ENCODE measurements around the gene FCN3. TPM values are rescaled to one million over a fixed set of nuclear protein-coding genes. Genes with fewer than 3 reads are reported as not detected.

FCN3 gene
- total RNA-seq, 6 experiments from 2014 or later, result not detected

- Mint-ChIP-seq H3K9me3 (no peaks in the 10 kb centered on the region), H3K36me3 (ENCODE audit: low read depth) (no peaks in the 10 kb centered on the region), H3K27me3 (ENCODE audit: insufficient read depth) (peaks cover 5% of the 10 kb centered on the region), H3K4me3 (no peak overlapping the region), H3K27ac (no peak overlapping the region), H3K4me1 (ENCODE audit: low read depth) (no peaks in the 10 kb centered on the region)
- no peak for TF ChIP-seq CTCF (IDR thresholded peaks at IDR 0.05)
- DNase-seq, result no peak
Observed at GRCh38 chr1:27383661-27384060, 9.0 kb upstream of the FCN3 start.

GRCh38 chr1:27383039-27383605, 8.5 kb upstream of the FCN3 start, which contains the start of gene CD164L2:
CD164L2 (minus strand) TSS chr1:27383333; CDS start chr1:27383239, 94 bp downstream.
- Mint-ChIP-seq H3K27me3 (ENCODE audit: insufficient read depth) (peaks cover 5% of the 10 kb centered on the region), H3K4me1 (ENCODE audit: low read depth) (no peaks in the 10 kb centered on the region), H3K9me3 (no peaks in the 10 kb centered on the region), H3K4me3 (no peak within 1 kb of the TSS), H3K36me3 (ENCODE audit: low read depth) (no peaks in the 10 kb centered on the region), H3K27ac (no peak within 1 kb of the TSS)
- no peak for TF ChIP-seq CTCF (IDR thresholded peaks at IDR 0.05)
- DNase-seq, result no peak

- Mint-ChIP-seq H3K27ac (no peak overlapping the region), H3K27me3 (ENCODE audit: insufficient read depth) (peaks cover 5% of the 10 kb centered on the region), H3K4me1 (ENCODE audit: low read depth) (no peaks in the 10 kb centered on the region), H3K4me3 (no peak overlapping the region), H3K9me3 (no peaks in the 10 kb centered on the region), H3K36me3 (ENCODE audit: low read depth) (no peaks in the 10 kb centered on the region)
- DNase-seq, result no peak
- TF ChIP-seq CTCF (IDR thresholded peaks at IDR 0.05), result no peak
Observed at GRCh38 chr1:27381969-27382762, 7.5 kb upstream of the FCN3 start.

GRCh38 chr1:27380766-27381733, 6.4 kb upstream of the FCN3 start:
- TF ChIP-seq CTCF (IDR thresholded peaks at IDR 0.05), result no peak
- no peaks in the 10 kb centered on the region for H3K9me3 Mint-ChIP-seq
- H3K27ac Mint-ChIP-seq, result no peak overlapping the region
- no peaks in the 10 kb centered on the region for H3K4me1 Mint-ChIP-seq (ENCODE audit: low read depth)
- H3K27me3 Mint-ChIP-seq (ENCODE audit: insufficient read depth), result peaks cover 9% of the 10 kb centered on the region
- H3K36me3 Mint-ChIP-seq (ENCODE audit: low read depth), result no peaks in the 10 kb centered on the region
- no peak overlapping the region for H3K4me3 Mint-ChIP-seq
- no peak for DNase-seq

- no peaks in the 10 kb centered on the region for H3K4me1 Mint-ChIP-seq (ENCODE audit: low read depth)
- H3K4me3 Mint-ChIP-seq, result no peak overlapping the region
- H3K9me3 Mint-ChIP-seq, result no peaks in the 10 kb centered on the region
- no peak overlapping the region for H3K27ac Mint-ChIP-seq
- DNase-seq, result no peak
- TF ChIP-seq CTCF (IDR thresholded peaks at IDR 0.05), result no peak
- H3K27me3 Mint-ChIP-seq (ENCODE audit: insufficient read depth), result peaks cover 9% of the 10 kb centered on the region
- no peaks in the 10 kb centered on the region for H3K36me3 Mint-ChIP-seq (ENCODE audit: low read depth)
Observed at GRCh38 chr1:27380224-27380623, 5.6 kb upstream of the FCN3 start.
